Measurements from ENCODE around the gene TSPEAR. TPM values are rescaled to one million over a fixed set of nuclear protein-coding genes. Genes with fewer than 3 reads are reported as not detected.

Gene TSPEAR
- total RNA-seq, 1 donor = not detected

- Histone ChIP-seq H3K27me3 (ENCODE audit: insufficient read depth, low read length) (peaks cover 12% of the 10 kb centered on the region), H3K4me2 (ENCODE audit: insufficient read depth, low read length) (no peak overlapping the region), H3K79me2 (ENCODE audit: insufficient read depth, low read length) (no peaks in the 10 kb centered on the region), H3K9me3 (ENCODE audit: low read depth, low read length) (peaks cover 14% of the 10 kb centered on the region), H3K27ac (ENCODE audit: low read depth, low read length) (no peak overlapping the region), H3K36me3 (ENCODE audit: insufficient read depth, low read length) (no peaks in the 10 kb centered on the region), H3K4me3 (ENCODE audit: insufficient read depth, low read length) (peak overlapping the region; percentile 49), H2AFZ (ENCODE audit: low read length) (no peak overlapping the region), H4K20me1 (ENCODE audit: insufficient read depth, low read length) (no peaks in the 10 kb centered on the region), H3K4me1 (ENCODE audit: insufficient read depth, low read length) (no peaks in the 10 kb centered on the region)
- peak; percentile 13 for DNase-seq (ENCODE audit: insufficient read length, low spot score, missing footprints)
- TF ChIP-seq CTCF (IDR thresholded peaks at IDR 0.05; ENCODE audit: extremely low read depth, low read depth, low read length) = no peak
These were observed 215.5 kb downstream of the TSPEAR start for GRCh38 chr21:44495611-44496563.

GRCh38 chr21:44494956-44495355 lies 216.4 kb downstream of the TSPEAR start:
- DNase-seq (ENCODE audit: insufficient read length, low spot score, missing footprints) = no peak

DNA sequence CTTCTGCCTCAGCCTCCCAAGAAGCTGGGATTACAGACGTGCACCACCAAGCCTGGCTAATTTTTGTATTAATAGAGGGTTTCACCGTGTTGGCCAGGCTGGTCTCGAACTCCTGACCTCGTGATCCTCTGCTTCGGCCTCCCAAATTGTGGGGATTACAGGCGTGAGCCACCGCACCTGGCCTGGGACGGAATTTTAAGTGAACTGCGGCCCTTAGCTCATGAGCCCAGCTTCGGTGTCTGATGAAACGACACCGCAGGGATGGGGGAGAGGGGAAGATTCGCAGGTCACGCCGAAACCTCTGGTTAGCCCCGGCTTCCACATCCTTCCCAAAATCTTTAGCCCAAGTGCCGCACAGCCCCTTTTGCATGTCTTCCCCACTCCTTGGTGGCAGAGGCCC lies 217.0 kb downstream of the TSPEAR start:
- no peaks in the 10 kb centered on the region for H3K79me2 ChIP-seq (ENCODE audit: insufficient read depth, low read length)
- H3K27ac ChIP-seq (ENCODE audit: low read depth, low read length) = no peak overlapping the region
- no peak overlapping the region for H3K4me2 ChIP-seq (ENCODE audit: insufficient read depth, low read length)
- no peaks in the 10 kb centered on the region for H3K36me3 ChIP-seq (ENCODE audit: insufficient read depth, low read length)
- H3K4me3 ChIP-seq (ENCODE audit: insufficient read depth, low read length) = no peak overlapping the region
- no peak for TF ChIP-seq CTCF (IDR thresholded peaks at IDR 0.05; ENCODE audit: extremely low read depth, low read depth, low read length)
- H3K9me3 ChIP-seq (ENCODE audit: low read depth, low read length) = peaks cover 14% of the 10 kb centered on the region
- no peaks in the 10 kb centered on the region for H4K20me1 ChIP-seq (ENCODE audit: insufficient read depth, low read length)
- H3K4me1 ChIP-seq (ENCODE audit: insufficient read depth, low read length) = no peaks in the 10 kb centered on the region
- DNase-seq (ENCODE audit: insufficient read length, low spot score, missing footprints) = no peak
- H2AFZ ChIP-seq (ENCODE audit: low read length) = no peak overlapping the region
- H3K27me3 ChIP-seq (ENCODE audit: insufficient read depth, low read length) = peaks cover 12% of the 10 kb centered on the region

More at GRCh38 chr21:44494956-44495355, 216.4 kb downstream of the TSPEAR start:
- H3K4me2 ChIP-seq (ENCODE audit: insufficient read depth, low read length) = no peak overlapping the region
- H2AFZ ChIP-seq (ENCODE audit: low read length) = no peak overlapping the region
- H3K4me1 ChIP-seq (ENCODE audit: insufficient read depth, low read length) = no peaks in the 10 kb centered on the region
- no peak for TF ChIP-seq CTCF (IDR thresholded peaks at IDR 0.05; ENCODE audit: extremely low read depth, low read depth, low read length)
- H3K4me3 ChIP-seq (ENCODE audit: insufficient read depth, low read length) = no peak overlapping the region
- no peak overlapping the region for H3K27ac ChIP-seq (ENCODE audit: low read depth, low read length)
- no peaks in the 10 kb centered on the region for H3K36me3 ChIP-seq (ENCODE audit: insufficient read depth, low read length)
- peaks cover 12% of the 10 kb centered on the region for H3K27me3 ChIP-seq (ENCODE audit: insufficient read depth, low read length)
- H3K9me3 ChIP-seq (ENCODE audit: low read depth, low read length) = peaks cover 14% of the 10 kb centered on the region
- no peaks in the 10 kb centered on the region for H3K79me2 ChIP-seq (ENCODE audit: insufficient read depth, low read length)
- no peaks in the 10 kb centered on the region for H4K20me1 ChIP-seq (ENCODE audit: insufficient read depth, low read length)

Measured in osteoblast (primary cell).